Suprapubic skin (tissue), 4 donors: ENCODE measurements around the gene PXK. TPM values are rescaled to one million over a fixed set of nuclear protein-coding genes. Genes with fewer than 3 reads are reported as not detected.
"Not testable (repeated sequence)": the region's sequence is repeated elsewhere in the genome, so short reads cannot be mapped to it uniquely, and the experiment has no call there.

ENCODE experiments used
- DNase-seq, 2 donors: peaks; one replicate each; pipeline ENCODE4 v3.0.0-alpha.2; 2019; ENCODE audit warnings: low spot score in 2 of 2
- H3K27ac ChIP-seq: fragments of 200-600 bp; sonication (generic); one replicate; pipeline ENCODE4 v1.5.1; 2019
- H3K27me3 ChIP-seq: fragments of 200-600 bp; sonication (generic); one replicate; pipeline ENCODE4 v1.5.1; 2019
- H3K36me3 ChIP-seq: fragments of 200-600 bp; sonication (generic); one replicate; pipeline ENCODE4 v1.5.1; 2019
- H3K4me1 ChIP-seq: fragments of 200-600 bp; sonication (generic); one replicate; pipeline ENCODE4 v1.5.1; 2019
- H3K4me3 ChIP-seq: fragments of 200-600 bp; sonication (generic); one replicate; pipeline ENCODE4 v1.5.1; 2019; ENCODE audit warnings: mild to moderate bottlenecking
- H3K9me3 ChIP-seq: fragments of 200-600 bp; sonication (generic); one replicate; pipeline ENCODE4 v1.5.1; 2019
- CTCF ChIP-seq, 2 donors: fragments of 200-600 bp in 1 of 2; fragments of 450-650 bp in 1 of 2; sonication (generic) in 1 of 2; IDR thresholded peaks; one replicate each; pipeline ENCODE4 v1.5.1; 2016 to 2019; ENCODE audit warnings: antibody characterized with exemption in 2 of 2, mild to moderate bottlenecking in 1 of 2, moderate library complexity in 1 of 2
- EP300 ChIP-seq: sonication (generic); formaldehyde crosslinking; IDR thresholded peaks from one replicate; pipeline ENCODE4 v1.6.1; 2017; ENCODE audit warnings: antibody characterized with exemption
- POLR2A ChIP-seq, 2 donors: fragments of 450-650 bp; IDR thresholded peaks; one replicate each; pipeline ENCODE4 v1.6.1; 2017; ENCODE audit warnings: antibody characterized with exemption in 2 of 2, mild to moderate bottlenecking in 2 of 2, moderate library complexity in 2 of 2
- POLR2AphosphoS5 ChIP-seq, 3 donors: sonication (generic); formaldehyde crosslinking; IDR thresholded peaks; one replicate each; pipeline ENCODE4 v1.6.1; 2017; ENCODE audit warnings: antibody characterized with exemption in 3 of 3
- WGBS: methylation state at CpG from one replicate; pipeline ENCODE4 v1.1.5; 2018; 5-methylcytosine and 5-hydroxymethylcytosine counted together
- total RNA-seq, 4 donors: library from RNA; depleted of rRNA; stranded (reverse); fragments of >200 nt; gene quantifications; one replicate each; pipeline ENCODE4 v1.1.0, GENCODE V29; 2016

Gene PXK
- total RNA-seq, result 10 to 100 TPM; 16.0 to 36.9 (median 21.8) TPM

- Histone ChIP-seq H3K4me1 (peaks cover 40% of the 10 kb centered on the region), H3K27me3 (no peaks in the 10 kb centered on the region), H3K27ac (peak within 1 kb of the TSS; percentile 72), H3K9me3 (no peaks in the 10 kb centered on the region), H3K4me3 (peak within 1 kb of the TSS; percentile 81), H3K36me3 (no peaks in the 10 kb centered on the region)
- DNase-seq, result peak; percentile 79 to 87
- TF ChIP-seq POLR2A (IDR thresholded peaks at IDR 0.05), result peak in 1 of 2 donors; percentile 26
- TF ChIP-seq EP300, result no peak
- no peak for TF ChIP-seq CTCF (IDR thresholded peaks at IDR 0.05)
- 5% methylated on average over 11 of the region's 79 CpGs for WGBS
Measured at GRCh38 chr3:58332575-58333188, at the start of gene PXK. PXK (plus strand) TSS chr3:58332892; CDS start chr3:58332989, 97 bp downstream.

- TF ChIP-seq POLR2A (IDR thresholded peaks at IDR 0.05), result no peak
- TF ChIP-seq EP300, result no peak
- TF ChIP-seq POLR2AphosphoS5 (IDR thresholded peaks at IDR 0.05), result no peak
- no peak for TF ChIP-seq CTCF (IDR thresholded peaks at IDR 0.05)
- H3K27ac ChIP-seq, result no peak overlapping the region
- no peak overlapping the region for H3K4me3 ChIP-seq
- no peaks in the 10 kb centered on the region for H3K9me3 ChIP-seq
- WGBS, result 86% methylated on average over 7 of the region's 7 CpGs
- DNase-seq, result no peak
- no peaks in the 10 kb centered on the region for H3K4me1 ChIP-seq
- H3K27me3 ChIP-seq, result no peaks in the 10 kb centered on the region
- peaks cover 69% of the 10 kb centered on the region for H3K36me3 ChIP-seq
Measured at GRCh38 chr3:58285334-58285733, 47.4 kb upstream of the PXK start.

- DNase-seq, result no peak
- peaks cover 52% of the 10 kb centered on the region for H3K36me3 ChIP-seq
- no peaks in the 10 kb centered on the region for H3K9me3 ChIP-seq
- no peak overlapping the region for H3K27ac ChIP-seq
- H3K4me3 ChIP-seq, result no peak overlapping the region
- TF ChIP-seq EP300 (no peak), POLR2AphosphoS5 (IDR thresholded peaks at IDR 0.05) (no peak), POLR2A (IDR thresholded peaks at IDR 0.05) (no peak), CTCF (IDR thresholded peaks at IDR 0.05) (no peak)
- 88% methylated on average over 6 of the region's 6 CpGs for WGBS
- no peaks in the 10 kb centered on the region for H3K4me1 ChIP-seq
- H3K27me3 ChIP-seq, result no peaks in the 10 kb centered on the region
Measured at GRCh38 chr3:58287354-58287753, 45.3 kb upstream of the PXK start.

GRCh38 chr3:58288011-58288728 lies 44.5 kb upstream of the PXK start:
- 74% methylated on average over 4 of the region's 4 CpGs for WGBS
- no peak overlapping the region for H3K4me3 ChIP-seq
- H3K4me1 ChIP-seq, result no peaks in the 10 kb centered on the region
- H3K36me3 ChIP-seq, result peaks cover 52% of the 10 kb centered on the region
- no peaks in the 10 kb centered on the region for H3K27me3 ChIP-seq
- no peak for TF ChIP-seq CTCF (IDR thresholded peaks at IDR 0.05)
- no peak for TF ChIP-seq POLR2AphosphoS5 (IDR thresholded peaks at IDR 0.05)
- no peak for TF ChIP-seq EP300
- no peak for TF ChIP-seq POLR2A (IDR thresholded peaks at IDR 0.05)
- H3K27ac ChIP-seq, result no peak overlapping the region
- no peak for DNase-seq
- H3K9me3 ChIP-seq, result no peaks in the 10 kb centered on the region

GRCh38 chr3:58288964-58289613 lies 43.6 kb upstream of the PXK start:
- not testable (repeated sequence) for DNase-seq, H3K4me3 ChIP-seq, H3K27me3 ChIP-seq, H3K27ac ChIP-seq, H3K9me3 ChIP-seq, H3K4me1 ChIP-seq
- WGBS, result 63% methylated on average over 2 of the region's 4 CpGs
- H3K36me3 ChIP-seq, result peaks cover 49% of the 10 kb centered on the region

- not testable (repeated sequence) for H3K4me3 ChIP-seq, H3K27me3 ChIP-seq, H3K4me1 ChIP-seq, DNase-seq, H3K27ac ChIP-seq, H3K9me3 ChIP-seq
- H3K36me3 ChIP-seq, result peaks cover 39% of the 10 kb centered on the region
- 96% methylated on average over 5 of the region's 33 CpGs for WGBS
Measured at GRCh38 chr3:58290446-58290845, 42.2 kb upstream of the PXK start.
